Hematopoietic multipotent progenitor cell treated with erythropoietin and hydrocortisone succinate and interleukin-3 and kit ligand, for 17 days (in vitro differentiated cells): Measurements from ENCODE around the gene ZNF444.
"Not testable (repeated sequence)": the region's sequence is repeated elsewhere in the genome, so short reads cannot be mapped to it uniquely, and the experiment has no call there.

Experiments
- DNase-seq: peaks from one replicate; pipeline ENCODE4 v3.0.0-alpha.2; 2015; ENCODE audit warnings: low spot score

The ZNF444 gene

DNA sequence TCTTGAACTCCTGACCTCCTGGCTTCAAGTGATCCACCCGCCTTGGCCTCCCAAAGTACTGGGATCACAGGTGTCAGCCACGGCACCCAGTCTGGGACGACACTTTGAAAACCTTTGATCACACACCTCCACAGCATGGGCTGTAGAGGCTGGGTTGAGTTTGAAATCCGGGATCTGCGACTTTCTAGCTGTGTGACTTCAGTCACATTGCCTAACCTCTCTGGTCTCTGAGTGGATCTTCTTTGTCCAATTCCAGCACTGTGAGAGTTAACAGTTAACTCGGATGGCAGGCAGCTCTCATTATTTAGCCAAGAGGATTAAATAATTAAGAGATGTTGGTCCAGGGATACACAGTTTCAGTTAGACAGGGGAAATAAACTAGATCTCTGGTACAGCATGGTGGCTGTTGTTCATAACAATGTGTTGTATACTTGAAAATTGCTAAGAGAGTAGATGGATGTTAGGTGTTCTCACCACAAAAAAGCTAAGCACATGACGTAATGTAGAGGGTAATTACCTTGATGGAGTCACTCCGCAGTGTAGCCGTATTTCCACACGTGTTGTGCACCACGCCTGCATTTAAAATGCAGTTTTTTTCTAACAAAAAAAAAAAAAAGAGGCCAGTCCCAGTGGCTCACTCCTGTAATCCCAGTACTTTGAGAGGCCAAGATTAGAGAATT is 36.6 kb downstream of the ZNF444 start:
- no peak for DNase-seq

DNA sequence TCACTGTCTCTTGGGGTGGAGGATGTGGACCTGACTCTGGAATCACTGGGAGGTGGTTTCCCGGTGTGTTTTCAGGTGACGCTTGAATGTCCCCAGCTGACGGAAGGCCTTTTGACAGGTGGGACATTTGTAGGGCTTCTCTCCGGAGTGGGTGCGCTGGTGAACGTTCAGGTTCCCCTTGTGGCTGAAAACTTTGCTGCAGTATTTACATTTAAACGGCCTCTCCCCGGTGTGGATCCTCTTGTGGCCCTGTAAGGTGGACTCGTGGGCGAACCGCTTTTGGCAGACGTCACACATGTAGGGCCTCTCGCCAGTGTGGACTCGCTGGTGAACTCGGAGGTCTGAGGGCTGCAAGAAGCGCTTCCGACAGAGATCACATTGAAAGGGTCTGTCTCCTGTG is 48.7 kb downstream of the ZNF444 start:
- no peak for DNase-seq

DNA sequence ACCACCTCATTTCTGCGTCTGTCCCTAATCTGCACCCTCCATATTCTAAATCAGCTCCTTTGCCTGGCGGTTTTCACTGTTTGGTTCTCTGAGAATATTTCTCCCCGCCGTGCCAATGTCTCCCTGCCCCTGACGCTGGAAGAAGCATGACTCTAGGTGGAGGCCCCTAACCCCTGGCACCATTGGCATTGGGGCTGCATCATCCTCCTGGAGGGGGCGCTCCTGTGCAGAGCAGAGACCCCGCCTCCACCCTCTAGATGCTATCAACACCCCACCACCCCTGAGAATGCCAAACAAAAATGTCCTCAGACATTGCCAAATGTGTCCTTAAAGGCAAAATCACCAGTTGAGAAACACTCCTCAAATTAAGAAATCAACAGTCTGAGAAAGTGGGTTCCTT is 50.0 kb downstream of the ZNF444 start:
- DNase-seq, result no peak

DNA sequence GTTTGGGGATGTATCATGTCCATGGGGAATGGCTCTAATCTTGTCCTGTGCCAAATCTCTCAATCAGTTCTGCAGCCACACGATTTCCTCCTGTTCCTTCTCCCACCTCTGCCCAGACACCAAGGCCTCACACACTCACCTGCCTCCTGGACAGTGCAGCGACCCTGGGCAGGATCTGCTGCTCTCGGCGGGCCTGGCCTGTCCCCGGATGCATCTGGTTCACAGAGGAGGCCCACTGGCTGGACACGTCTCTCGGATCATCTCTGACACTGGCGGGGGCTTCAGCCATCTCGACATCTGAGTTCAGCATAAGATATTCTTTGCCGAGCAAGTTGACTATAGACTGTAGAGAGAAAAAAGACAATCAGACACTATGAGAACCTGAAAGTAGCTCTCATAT is 50.6 kb downstream of the ZNF444 start:
- no peak for DNase-seq

DNA sequence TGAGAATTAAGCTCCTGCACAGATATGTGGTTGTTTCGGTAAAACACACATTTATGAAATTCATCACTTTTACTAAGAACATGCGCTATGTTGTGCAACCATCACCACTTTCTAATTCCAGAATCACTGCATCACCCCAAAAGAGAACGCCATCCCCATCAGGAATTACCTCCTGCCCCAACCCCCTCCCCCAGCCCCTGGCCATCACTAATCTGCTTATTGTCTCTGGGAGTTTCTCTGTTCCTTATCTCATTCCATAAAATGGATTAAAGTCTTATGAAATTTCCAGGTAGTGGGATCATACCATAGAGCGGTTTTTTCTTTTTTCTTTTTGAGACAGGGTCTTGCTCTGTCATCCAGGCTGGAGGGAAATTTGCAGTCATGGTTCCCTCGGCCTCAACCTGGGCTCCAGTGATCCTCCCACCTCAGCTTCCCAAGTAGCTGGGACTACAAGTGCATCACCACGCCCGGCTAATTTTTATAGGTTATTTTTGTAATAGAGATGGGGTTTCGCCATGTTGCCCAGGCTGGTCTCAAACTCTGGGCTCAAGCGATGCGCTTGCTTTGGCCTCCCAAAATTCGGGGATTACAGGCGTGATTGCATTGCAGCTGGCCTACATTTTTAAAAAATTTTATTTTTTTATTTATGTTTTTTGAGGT is 53.0 kb downstream of the ZNF444 start:
- DNase-seq, result no peak

DNA sequence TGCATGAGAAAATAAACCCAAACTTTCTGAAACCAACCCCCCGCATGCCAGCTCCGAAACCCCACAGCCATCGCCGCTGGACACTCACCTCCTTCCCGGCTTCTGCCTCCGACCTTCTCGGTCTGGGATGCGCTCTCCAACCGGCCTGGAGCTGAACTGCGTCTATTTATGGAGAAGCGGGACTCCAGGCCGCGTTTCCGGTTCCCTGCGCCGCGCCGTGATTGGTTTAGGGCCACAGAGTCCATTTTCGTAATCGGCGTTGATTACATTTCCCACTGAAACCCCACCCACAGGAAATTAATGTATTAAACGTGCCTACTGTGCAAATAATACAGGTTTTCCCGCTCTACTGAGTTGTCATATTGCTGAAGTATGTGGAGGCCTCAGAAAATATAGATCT is 56.6 kb downstream of the ZNF444 start, which contains the start of gene ZSCAN5B:
TSS of gene ZSCAN5B (minus strand) at position 138 of the 400 bp plus-strand sequence. CDS start 4,731 bp downstream, outside the sequence.
- not testable (repeated sequence) for DNase-seq

DNA sequence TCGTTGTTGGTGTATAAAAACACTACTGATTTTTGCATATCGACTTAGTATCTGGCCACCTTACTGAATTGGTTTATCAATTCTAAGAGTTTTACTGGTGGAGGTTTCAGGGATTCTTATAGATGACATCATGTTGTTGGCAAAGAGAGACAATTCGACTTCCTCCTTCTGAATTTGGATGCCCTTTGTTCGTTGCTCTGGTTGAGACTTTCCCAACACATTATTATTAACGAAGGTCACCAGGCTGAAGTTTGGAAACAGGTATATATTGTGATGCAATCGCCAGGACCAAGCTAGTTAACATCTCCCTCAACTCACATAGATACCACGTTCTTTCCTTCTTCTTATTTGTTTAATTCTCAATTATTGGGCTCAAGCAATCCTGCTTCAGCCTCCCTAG is 58.6 kb downstream of the ZNF444 start:
- no peak for DNase-seq

DNA sequence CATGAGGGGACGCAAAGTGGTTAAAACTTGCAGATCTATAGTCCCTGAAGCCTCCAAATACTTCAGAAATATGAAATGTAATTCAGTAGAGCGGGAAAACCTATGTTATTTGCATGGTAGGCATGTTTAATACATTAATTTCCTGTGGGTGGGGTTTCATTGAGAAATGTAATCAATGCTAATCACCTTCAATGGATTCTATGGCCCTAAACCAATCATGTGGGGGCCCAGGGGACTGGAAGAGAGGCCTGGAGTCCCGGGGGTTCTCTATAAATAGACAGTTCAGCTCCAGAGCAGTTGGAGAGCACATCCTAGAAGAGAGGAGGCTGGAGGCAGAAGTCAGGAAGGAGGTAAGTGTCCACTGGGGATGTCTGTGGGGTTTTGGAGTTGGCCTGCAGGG is 60.9 kb downstream of the ZNF444 start, which contains the start of gene ZSCAN5C:
TSS of gene ZSCAN5C (plus strand) at position 301 of the 400 bp plus-strand sequence. CDS start 3,641 bp downstream, outside the sequence.
- DNase-seq, result no peak

DNA sequence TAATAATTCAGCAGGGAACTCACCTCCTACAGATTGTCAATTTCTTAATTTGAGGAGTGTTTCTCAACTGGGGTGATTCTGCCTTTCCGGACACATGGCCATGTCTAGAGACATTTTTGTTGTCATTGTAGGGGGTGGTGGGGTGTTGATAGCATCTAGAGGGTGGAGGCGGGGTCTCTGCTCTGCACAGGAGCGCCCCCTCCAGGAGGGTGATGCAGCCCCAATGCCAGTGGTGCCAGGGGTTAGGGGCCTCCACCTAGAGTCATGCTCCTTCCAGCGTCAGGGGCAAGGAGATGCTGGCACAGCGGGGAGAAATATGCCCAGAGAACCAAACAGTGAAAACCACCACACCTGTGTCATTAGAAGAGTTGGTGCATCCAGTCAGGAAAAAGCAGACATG is 66.5 kb downstream of the ZNF444 start:
- DNase-seq, result not testable (repeated sequence)

DNA sequence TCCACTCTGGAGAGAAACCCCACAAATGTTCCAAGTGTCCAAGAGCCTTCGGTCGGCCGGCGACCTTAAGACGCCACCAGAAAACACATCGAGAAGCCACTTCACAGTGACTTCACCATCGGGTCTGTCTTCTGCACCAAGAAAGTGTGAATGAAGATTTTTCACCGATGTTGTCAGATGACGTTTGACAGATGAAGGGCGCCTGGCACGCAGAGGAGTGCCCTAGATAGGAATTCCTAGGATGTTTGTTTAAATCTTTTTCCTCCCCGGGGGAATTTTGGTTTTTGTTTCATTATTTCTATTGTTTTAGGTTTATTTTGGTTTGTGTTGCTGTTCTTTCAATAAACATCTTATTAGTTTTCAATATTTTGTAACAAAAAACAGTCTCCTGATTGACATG is 68.0 kb downstream of the ZNF444 start:
- DNase-seq, result no peak

DNA sequence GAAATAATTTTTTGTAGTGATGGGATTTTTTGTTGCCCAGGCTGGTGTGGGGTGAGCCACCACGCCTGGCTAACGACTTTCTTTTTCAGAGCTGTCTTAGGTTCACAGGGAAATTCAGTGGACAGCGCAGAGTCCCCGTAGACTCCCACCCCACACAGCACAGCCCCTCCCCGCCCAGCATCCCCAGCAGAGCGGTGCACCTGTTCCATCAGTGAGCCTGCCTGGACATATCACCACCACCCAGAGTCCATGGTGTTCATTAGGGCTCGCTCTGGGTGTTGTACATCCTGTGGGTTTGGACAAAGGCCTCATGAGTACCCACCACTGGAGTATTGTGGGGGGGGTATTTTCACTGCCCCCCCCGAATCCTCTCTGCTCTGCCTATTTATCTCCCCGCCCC is 68.9 kb downstream of the ZNF444 start:
- DNase-seq, result not testable (repeated sequence)
